HepG2 (cell line): ENCODE data around the gene IFIT2. TPM values are rescaled to one million over a fixed set of nuclear protein-coding genes. Genes with fewer than 3 reads are reported as not detected.

Experiments
- ATF2 ChIP-seq: sonication (generic); formaldehyde crosslinking; IDR thresholded peaks from 2 replicates; pipeline ENCODE4 v1.4.0; 2020; ENCODE audit warnings: missing genetic modification reagents
- ATF4 ChIP-seq, 2 experiments: fragments of 450-650 bp in 1 of 2; sonication (generic) in 1 of 2; formaldehyde crosslinking; IDR thresholded peaks; 2 replicates each; pipeline versions ENCODE4 v1.5.0 to v1.8.0; 2020 to 2022; ENCODE audit warnings: mild to moderate bottlenecking in 1 of 2, missing genetic modification reagents in 1 of 2
- CEBPB ChIP-seq: IDR thresholded peaks from 2 replicates; pipeline ENCODE4 v1.6.1; 2011; ENCODE audit warnings: low read depth, low read length, improper control_type of control experiment, borderline replicate concordance
- CEBPG ChIP-seq: IDR thresholded peaks from 2 replicates; pipeline ENCODE4 v1.6.1; 2016
- EHMT2 ChIP-seq: fragments of 200-600 bp; sonication (generic); IDR thresholded peaks from 2 replicates; pipeline ENCODE4 v1.7.0; 2017; ENCODE audit warnings: antibody characterized with exemption, low read depth, low read length, borderline replicate concordance
- EP300 ChIP-seq, 3 experiments: sonication (generic) in 1 of 3; formaldehyde crosslinking in 1 of 3; IDR thresholded peaks; 2 replicates each; pipeline versions ENCODE4 v1.5.1 to v1.6.1; 2011 to 2020; ENCODE audit warnings: low read depth in 2 of 3, low read length in 2 of 3, borderline replicate concordance in 1 of 3, improper control_type of control experiment in 1 of 3, mild to moderate bottlenecking in 1 of 3, missing genetic modification reagents in 1 of 3, moderate library complexity in 1 of 3
- FOXO1 ChIP-seq: sonication (generic); formaldehyde crosslinking; IDR thresholded peaks from 2 replicates; pipeline ENCODE4 v1.4.0; 2020; ENCODE audit warnings: missing genetic modification reagents
- GATAD1 ChIP-seq: IDR thresholded peaks from 2 replicates; pipeline ENCODE4 v1.6.1; 2016; ENCODE audit warnings: missing genetic modification reagents, missing compliant biosample characterization
- GPN1 ChIP-seq: sonication (generic); formaldehyde crosslinking; IDR thresholded peaks from 2 replicates; pipeline ENCODE4 v1.5.1; 2020; ENCODE audit warnings: missing genetic modification reagents, borderline replicate concordance
- HOXD1 ChIP-seq: sonication (generic); formaldehyde crosslinking; IDR thresholded peaks from 2 replicates; pipeline ENCODE4 v1.5.0; 2020; ENCODE audit warnings: missing genetic modification reagents
- MAFF ChIP-seq: IDR thresholded peaks from 2 replicates; pipeline ENCODE4 v1.6.1; 2011; ENCODE audit warnings: low read depth, low read length, improper control_type of control experiment
- MBNL3 ChIP-seq: fragments of 250-450 bp; sonication (Bioruptor Pico); conservative IDR thresholded peaks from 2 replicates; pipeline ENCODE4 v1.8.0; 2022; ENCODE audit warnings: mild to moderate bottlenecking, inconsistent platforms
- MTA3 ChIP-seq: sonication (generic); formaldehyde crosslinking; IDR thresholded peaks from 2 replicates; pipeline ENCODE4 v1.4.0; 2020; ENCODE audit warnings: missing genetic modification reagents
- NFIB ChIP-seq: sonication (generic); formaldehyde crosslinking; IDR thresholded peaks from 2 replicates; pipeline ENCODE4 v1.9.0; 2021; ENCODE audit warnings: missing genetic modification reagents, mild to moderate bottlenecking, borderline replicate concordance
- NR2F6 ChIP-seq, 2 experiments: IDR thresholded peaks; 2 replicates each; pipeline ENCODE4 v1.6.1; 2016; ENCODE audit warnings: antibody characterized with exemption in 1 of 2, mild to moderate bottlenecking in 1 of 2
- POGZ ChIP-seq: sonication (generic); formaldehyde crosslinking; IDR thresholded peaks from 2 replicates; pipeline ENCODE4 v1.4.0; 2020; ENCODE audit warnings: mild to moderate bottlenecking, missing genetic modification reagents
- RXRA ChIP-seq: sonication (generic); formaldehyde crosslinking; IDR thresholded peaks from 2 replicates; pipeline ENCODE4 v1.5.1; 2020; ENCODE audit warnings: missing genetic modification reagents
- SP140L ChIP-seq: sonication (generic); formaldehyde crosslinking; IDR thresholded peaks from 2 replicates; pipeline ENCODE4 v1.4.0; 2020; ENCODE audit warnings: missing genetic modification reagents, borderline replicate concordance
- TBX3 ChIP-seq: fragments of 450-650 bp; IDR thresholded peaks from 2 replicates; pipeline ENCODE4 v1.6.1; 2017; ENCODE audit warnings: antibody characterized with exemption, mild to moderate bottlenecking, inconsistent platforms, borderline replicate concordance
- TSC22D2 ChIP-seq: sonication (generic); formaldehyde crosslinking; IDR thresholded peaks from 2 replicates; pipeline ENCODE4 v1.5.1; 2020; ENCODE audit warnings: missing genetic modification reagents, mild to moderate bottlenecking, borderline replicate concordance
- XBP1 ChIP-seq: sonication (generic); formaldehyde crosslinking; IDR thresholded peaks from 2 replicates; pipeline ENCODE4 v1.5.0; 2020; ENCODE audit warnings: missing genetic modification reagents
- ZBTB2 ChIP-seq: sonication (generic); formaldehyde crosslinking; IDR thresholded peaks from 2 replicates; pipeline ENCODE4 v1.8.0; 2022; ENCODE audit warnings: low read depth, missing genetic modification reagents
- ZBTB7B ChIP-seq: sonication (generic); formaldehyde crosslinking; IDR thresholded peaks from 2 replicates; pipeline ENCODE4 v1.4.0; 2020; ENCODE audit warnings: missing genetic modification reagents
- ZNF333 ChIP-seq: sonication (generic); formaldehyde crosslinking; IDR thresholded peaks from 2 replicates; pipeline ENCODE4 v1.4.0; 2020; ENCODE audit warnings: mild to moderate bottlenecking, missing genetic modification reagents, borderline replicate concordance
- ZNF510 ChIP-seq: sonication (generic); formaldehyde crosslinking; IDR thresholded peaks from 2 replicates; pipeline ENCODE4 v1.4.0; 2020; ENCODE audit warnings: low read depth, mild to moderate bottlenecking, missing genetic modification reagents
- ZNF547 ChIP-seq: sonication (generic); formaldehyde crosslinking; IDR thresholded peaks from 2 replicates; pipeline ENCODE4 v1.5.1; 2020; ENCODE audit warnings: mild to moderate bottlenecking, missing genetic modification reagents
- ZNF619 ChIP-seq: sonication (generic); formaldehyde crosslinking; IDR thresholded peaks from 2 replicates; pipeline ENCODE4 v1.4.0; 2020; ENCODE audit warnings: mild to moderate bottlenecking, missing genetic modification reagents
- ZNF790 ChIP-seq: sonication (generic); formaldehyde crosslinking; IDR thresholded peaks from 2 replicates; pipeline ENCODE4 v1.8.0; 2022; ENCODE audit warnings: missing genetic modification reagents, mild to moderate bottlenecking, borderline replicate concordance
- ZSCAN31 ChIP-seq: sonication (generic); formaldehyde crosslinking; IDR thresholded peaks from 2 replicates; pipeline ENCODE4 v1.5.0; 2020; ENCODE audit warnings: low read depth, mild to moderate bottlenecking, missing genetic modification reagents
- polyA plus RNA-seq, 8 experiments: library from polyadenylated mRNA; depleted of rRNA in 3 of 8; stranded (reverse) in 7 of 8; unstranded in 1 of 8; fragments of >200 nt; fragmentation: Illumina TruSeq in 4 of 8; extraction: Trizol in 4 of 8; gene quantifications; 2 replicates each; pipeline versions ENCODE4 v1.2.1 to v1.2.3, GENCODE V29; 2011 to 2016; ENCODE audit warnings: low read depth in 4 of 8, missing spikeins in 1 of 8, mixed read lengths in 1 of 8; ENCODE audit not compliant: insufficient read depth in 1 of 8
- total RNA-seq, 5 experiments: library from RNA; depleted of rRNA; stranded (reverse); fragments of >200 nt; fragmentation: Illumina TruSeq; extraction: Trizol; gene quantifications; 2 replicates each; pipeline ENCODE4 v1.2.3, GENCODE V29; 2016; ENCODE audit warnings: low read depth in 1 of 5

IFIT2 gene
- total and polyA plus RNA-seq, 2 of the 13 experiments (the other 11 are each of a cell fraction or from before 2014, with no cell fraction given) = 0.04 to 0.15 TPM

GRCh38 chr10:89269433-89270152, 32.3 kb upstream of the IFIT2 start (continued):
- no peak for TF ChIP-seq ZNF547
- TF ChIP-seq MBNL3 (CRISPR knock-in tag) = no peak
- peak; percentile 95 for TF ChIP-seq CEBPB
- TF ChIP-seq SP140L (CRISPR knock-in tag) = no peak
- no peak; the same call in 1 of the 2 replicates for TF ChIP-seq RXRA (CRISPR knock-in tag)
- TF ChIP-seq ZNF333 (CRISPR knock-in tag) = no peak
- TF ChIP-seq TBX3 = no peak
- no peak for TF ChIP-seq ATF4 (CRISPR knock-in tag; IDR thresholded peaks at IDR 0.05)
- TF ChIP-seq EHMT2 = no peak
- no peak for TF ChIP-seq ZNF619
- TF ChIP-seq FOXO1 = no peak
- TF ChIP-seq ZBTB2 (CRISPR knock-in tag) = no peak
- no peak for TF ChIP-seq TSC22D2 (CRISPR knock-in tag)
- 0 out of 2 replicates have a peak, but pooled peaks have one; percentile 4 for TF ChIP-seq MAFF
- no peak for TF ChIP-seq HOXD1 (CRISPR knock-in tag)
- TF ChIP-seq POGZ = no peak
- no peak for TF ChIP-seq GATAD1
- no peak for TF ChIP-seq ZSCAN31 (CRISPR knock-in tag)
- peak; percentile 91 for TF ChIP-seq CEBPG (CRISPR knock-in tag)
- no peak for TF ChIP-seq ATF2 (CRISPR knock-in tag)
- TF ChIP-seq XBP1 (CRISPR knock-in tag) = no peak
- TF ChIP-seq ZBTB7B (CRISPR knock-in tag) = no peak
- TF ChIP-seq EP300 (IDR thresholded peaks at IDR 0.05; ENCODE audit: low read depth in 2 of 2, low read length in 2 of 2) = peak in 1 of 2 experiments; percentile 60; a peak in 2 of 4 replicates
- TF ChIP-seq EP300 (CRISPR knock-in tag; IDR thresholded peaks at IDR 0.05; ENCODE audit: borderline replicate concordance) = no peak
- TF ChIP-seq NFIB (CRISPR knock-in tag) = no peak
- TF ChIP-seq MTA3 (CRISPR knock-in tag) = no peak
- peak; percentile 51; the same call in 1 of the 2 replicates for TF ChIP-seq NR2F6 (IDR thresholded peaks at IDR 0.05)
- peak; percentile 30; the same call in 1 of the 2 replicates for TF ChIP-seq NR2F6 (CRISPR knock-in tag; IDR thresholded peaks at IDR 0.05)
- no peak for TF ChIP-seq ZNF510
- no peak for TF ChIP-seq GPN1 (CRISPR knock-in tag)
- no peak for TF ChIP-seq ZNF790 (CRISPR knock-in tag)
